Right lobe of liver (tissue), 4 donors: ENCODE measurements around the gene MRPL20.

ENCODE experiments used
- POLR2A ChIP-seq: fragments of 450-650 bp; IDR thresholded peaks from one replicate; pipeline ENCODE4 v1.6.1; 2017; ENCODE audit warnings: antibody characterized with exemption, mild to moderate bottlenecking
- TF ChIP-seq, protein P1 (sequence below), 4 donors: fragments of 200-600 bp in 3 of 4; fragments of 450-650 bp in 1 of 4; IDR thresholded peaks; one replicate each; pipeline versions ENCODE4 v1.5.1 to v1.8.0; 2016 to 2022; ENCODE audit warnings: antibody characterized with exemption in 4 of 4, mild to moderate bottlenecking in 2 of 4
- donor health status: DM: no; HTN: no; CAD: no.
- donor health status: DM: no; HTN: no; CAD: no.
- donor health status: DM: no; HTN: yes; CAD: no.

DNA sequence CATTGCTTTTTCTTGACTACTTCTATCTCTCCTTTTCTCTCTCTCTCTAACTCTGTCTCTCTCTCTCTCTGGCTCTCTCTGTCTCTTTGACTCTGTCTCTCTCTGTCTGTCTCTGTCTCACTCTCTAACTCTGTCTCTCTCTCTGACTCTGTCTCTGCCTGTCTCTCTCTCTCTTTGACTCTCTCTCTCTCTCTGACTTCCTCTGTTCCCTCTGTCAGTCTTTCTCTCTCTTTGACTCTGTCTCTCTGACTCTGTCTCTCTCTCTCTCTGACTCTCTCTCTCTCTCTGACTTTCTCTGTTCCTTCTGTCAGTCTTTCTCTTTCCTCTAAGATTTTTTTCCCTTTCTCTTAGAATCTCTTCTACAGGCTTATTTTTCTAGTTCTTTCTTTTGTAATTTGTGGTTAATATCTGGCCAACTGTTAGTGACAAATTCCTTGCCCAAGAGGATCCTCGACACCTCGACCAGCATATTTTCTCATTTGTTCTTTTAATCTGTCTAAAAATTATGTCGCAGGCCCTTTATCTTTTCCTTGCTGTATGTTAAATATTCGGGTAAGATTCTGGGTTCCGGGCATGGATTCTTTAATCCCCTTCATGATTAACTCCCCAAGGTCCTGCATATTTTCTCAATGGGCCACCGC lies 42.1 kb upstream of the MRPL20 start, which contains the start of gene ATAD3C:
- TF ChIP-seq POLR2A, result no peak
- TF ChIP-seq, protein P1, sequence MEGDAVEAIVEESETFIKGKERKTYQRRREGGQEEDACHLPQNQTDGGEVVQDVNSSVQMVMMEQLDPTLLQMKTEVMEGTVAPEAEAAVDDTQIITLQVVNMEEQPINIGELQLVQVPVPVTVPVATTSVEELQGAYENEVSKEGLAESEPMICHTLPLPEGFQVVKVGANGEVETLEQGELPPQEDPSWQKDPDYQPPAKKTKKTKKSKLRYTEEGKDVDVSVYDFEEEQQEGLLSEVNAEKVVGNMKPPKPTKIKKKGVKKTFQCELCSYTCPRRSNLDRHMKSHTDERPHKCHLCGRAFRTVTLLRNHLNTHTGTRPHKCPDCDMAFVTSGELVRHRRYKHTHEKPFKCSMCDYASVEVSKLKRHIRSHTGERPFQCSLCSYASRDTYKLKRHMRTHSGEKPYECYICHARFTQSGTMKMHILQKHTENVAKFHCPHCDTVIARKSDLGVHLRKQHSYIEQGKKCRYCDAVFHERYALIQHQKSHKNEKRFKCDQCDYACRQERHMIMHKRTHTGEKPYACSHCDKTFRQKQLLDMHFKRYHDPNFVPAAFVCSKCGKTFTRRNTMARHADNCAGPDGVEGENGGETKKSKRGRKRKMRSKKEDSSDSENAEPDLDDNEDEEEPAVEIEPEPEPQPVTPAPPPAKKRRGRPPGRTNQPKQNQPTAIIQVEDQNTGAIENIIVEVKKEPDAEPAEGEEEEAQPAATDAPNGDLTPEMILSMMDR (IDR thresholded peaks at IDR 0.05), result no peak
